Nephron (organoid): ENCODE data around the gene UBE2QL1.
"Not testable (repeated sequence)": the region's sequence is repeated elsewhere in the genome, so short reads cannot be mapped to it uniquely, and the experiment has no call there.

ENCODE experiments used
- H3K27ac Mint-ChIP-seq, 3 experiments: 2 replicates each; pipeline ENCODE4 v1.8.0; 2020; ENCODE audit warnings: mixed read lengths in 3 of 3, mild to moderate bottlenecking in 2 of 3, moderate library complexity in 1 of 3
- H3K27me3 Mint-ChIP-seq: 2 replicates; pipeline ENCODE4 v1.8.0; 2021; ENCODE audit warnings: low read depth, mild to moderate bottlenecking, moderate library complexity, mixed read lengths
- H3K36me3 Mint-ChIP-seq: 2 replicates; pipeline ENCODE4 v1.8.0; 2020; ENCODE audit warnings: low read depth, mixed read lengths
- H3K4me1 Mint-ChIP-seq: 2 replicates; pipeline ENCODE4 v1.8.0; 2020; ENCODE audit warnings: mixed read lengths
- H3K4me3 Mint-ChIP-seq, 3 experiments: 2 replicates each; pipeline ENCODE4 v1.8.0; 2020; ENCODE audit warnings: mild to moderate bottlenecking in 3 of 3, mixed read lengths in 3 of 3, moderate library complexity in 2 of 3
- H3K9me3 Mint-ChIP-seq: 2 replicates; pipeline ENCODE4 v1.8.0; 2020; ENCODE audit warnings: mixed read lengths
- TF ChIP-seq, protein P1 (sequence below), 3 experiments: fragments of 200-600 bp; sonication (generic); IDR thresholded peaks; one replicate each; pipeline ENCODE4 v1.5.0; 2021; ENCODE audit warnings: antibody characterized with exemption in 3 of 3; ENCODE audit not compliant: unreplicated experiment in 3 of 3

Gene UBE2QL1

DNA sequence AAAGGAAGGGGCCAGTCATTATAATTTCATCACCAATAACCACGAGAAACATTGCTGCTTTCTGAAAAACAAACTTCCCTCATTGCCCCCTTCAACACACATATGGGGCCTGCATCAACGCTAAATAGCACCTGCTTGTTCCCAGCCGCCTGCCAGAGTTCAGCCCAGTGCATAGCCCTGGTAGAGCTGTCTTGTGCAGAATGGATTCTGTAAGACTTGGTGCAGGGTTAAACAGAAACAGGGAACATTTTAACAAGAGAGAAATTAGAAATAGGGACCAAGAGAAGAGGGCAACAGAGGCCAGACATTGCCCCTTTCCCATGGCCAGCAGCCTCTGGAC is 56.7 kb downstream of the UBE2QL1 start:
- Mint-ChIP-seq H3K27me3 (peaks cover 14% of the 10 kb centered on the region), H3K4me3 (no peak overlapping the region), H3K4me1 (no peaks in the 10 kb centered on the region), H3K9me3 (peaks cover 4% of the 10 kb centered on the region), H3K27ac (no peak overlapping the region), H3K36me3 (no peaks in the 10 kb centered on the region)
- TF ChIP-seq, protein P1, sequence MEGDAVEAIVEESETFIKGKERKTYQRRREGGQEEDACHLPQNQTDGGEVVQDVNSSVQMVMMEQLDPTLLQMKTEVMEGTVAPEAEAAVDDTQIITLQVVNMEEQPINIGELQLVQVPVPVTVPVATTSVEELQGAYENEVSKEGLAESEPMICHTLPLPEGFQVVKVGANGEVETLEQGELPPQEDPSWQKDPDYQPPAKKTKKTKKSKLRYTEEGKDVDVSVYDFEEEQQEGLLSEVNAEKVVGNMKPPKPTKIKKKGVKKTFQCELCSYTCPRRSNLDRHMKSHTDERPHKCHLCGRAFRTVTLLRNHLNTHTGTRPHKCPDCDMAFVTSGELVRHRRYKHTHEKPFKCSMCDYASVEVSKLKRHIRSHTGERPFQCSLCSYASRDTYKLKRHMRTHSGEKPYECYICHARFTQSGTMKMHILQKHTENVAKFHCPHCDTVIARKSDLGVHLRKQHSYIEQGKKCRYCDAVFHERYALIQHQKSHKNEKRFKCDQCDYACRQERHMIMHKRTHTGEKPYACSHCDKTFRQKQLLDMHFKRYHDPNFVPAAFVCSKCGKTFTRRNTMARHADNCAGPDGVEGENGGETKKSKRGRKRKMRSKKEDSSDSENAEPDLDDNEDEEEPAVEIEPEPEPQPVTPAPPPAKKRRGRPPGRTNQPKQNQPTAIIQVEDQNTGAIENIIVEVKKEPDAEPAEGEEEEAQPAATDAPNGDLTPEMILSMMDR (IDR thresholded peaks at IDR 0.05; ENCODE audit: unreplicated experiment in 3 of 3): no peak

DNA sequence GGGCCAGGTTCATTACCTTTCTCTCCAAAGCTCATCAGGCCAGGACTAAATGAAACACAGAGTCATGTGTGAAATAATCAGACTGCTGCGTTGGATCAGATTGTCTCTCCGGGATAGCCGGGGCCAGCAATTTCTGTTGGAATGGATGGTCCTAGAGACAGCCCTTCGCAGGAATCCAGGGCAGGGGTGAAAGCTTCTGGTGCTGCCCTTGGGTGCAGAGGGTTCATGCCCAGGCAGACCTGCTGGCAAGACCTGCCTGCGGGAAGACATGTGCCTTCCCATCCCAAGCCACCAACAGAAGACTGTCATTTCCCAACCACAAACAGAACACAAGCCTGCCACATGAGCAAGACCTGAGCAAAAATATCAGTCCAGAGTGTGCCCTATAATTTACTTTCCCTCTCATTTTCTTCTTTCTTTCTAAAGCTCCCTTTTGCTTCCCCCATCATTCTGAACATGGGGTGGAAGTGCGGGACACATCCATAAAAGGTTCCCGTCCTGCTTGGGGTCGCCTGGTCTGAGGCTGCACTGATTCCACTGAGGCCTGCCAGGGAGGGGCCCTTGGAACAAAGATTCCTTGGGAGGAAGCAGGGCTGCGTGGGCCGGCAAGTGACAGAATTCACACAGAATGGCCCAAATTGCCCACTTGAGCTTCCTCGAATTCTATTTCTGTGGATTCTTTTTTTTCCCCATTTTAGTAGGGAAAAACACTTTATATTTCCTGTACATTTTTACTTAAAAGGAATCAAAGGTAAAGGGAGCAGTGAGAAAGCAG is 57.3 kb downstream of the UBE2QL1 start:
- Mint-ChIP-seq H3K27me3 (peaks cover 14% of the 10 kb centered on the region), H3K9me3 (peaks cover 4% of the 10 kb centered on the region), H3K36me3 (no peaks in the 10 kb centered on the region), H3K4me3 (no peak overlapping the region), H3K27ac (no peak overlapping the region), H3K4me1 (no peaks in the 10 kb centered on the region)
- TF ChIP-seq, protein P1 (IDR thresholded peaks at IDR 0.05; ENCODE audit: unreplicated experiment in 3 of 3): no peak

DNA sequence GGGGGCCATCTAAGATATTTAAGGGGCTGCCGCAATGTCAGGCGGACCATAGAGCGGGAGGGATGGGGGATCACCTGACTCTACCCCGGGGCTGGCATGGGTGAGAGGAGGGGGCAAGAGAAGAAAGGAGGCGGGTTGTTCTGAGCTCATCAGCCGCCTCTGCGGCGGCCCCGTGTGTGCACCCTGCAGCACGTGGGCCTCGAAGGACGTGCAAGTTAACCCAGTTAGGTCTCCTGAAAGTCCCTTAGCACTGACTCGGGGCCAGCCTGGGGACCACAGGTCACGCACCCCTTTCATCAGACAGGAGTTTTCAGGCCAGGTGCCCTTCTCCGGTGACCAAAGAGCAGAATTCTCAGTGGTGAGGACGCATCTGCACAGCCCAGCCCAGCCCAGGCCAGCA is 58.0 kb downstream of the UBE2QL1 start:
- H3K27me3 Mint-ChIP-seq: peaks cover 8% of the 10 kb centered on the region
- peaks cover 4% of the 10 kb centered on the region for H3K9me3 Mint-ChIP-seq
- TF ChIP-seq, protein P1 (IDR thresholded peaks at IDR 0.05; ENCODE audit: unreplicated experiment in 3 of 3): no peak
- no peak overlapping the region for H3K4me3 Mint-ChIP-seq
- H3K36me3 Mint-ChIP-seq: no peaks in the 10 kb centered on the region
- H3K27ac Mint-ChIP-seq: no peak overlapping the region
- no peaks in the 10 kb centered on the region for H3K4me1 Mint-ChIP-seq

DNA sequence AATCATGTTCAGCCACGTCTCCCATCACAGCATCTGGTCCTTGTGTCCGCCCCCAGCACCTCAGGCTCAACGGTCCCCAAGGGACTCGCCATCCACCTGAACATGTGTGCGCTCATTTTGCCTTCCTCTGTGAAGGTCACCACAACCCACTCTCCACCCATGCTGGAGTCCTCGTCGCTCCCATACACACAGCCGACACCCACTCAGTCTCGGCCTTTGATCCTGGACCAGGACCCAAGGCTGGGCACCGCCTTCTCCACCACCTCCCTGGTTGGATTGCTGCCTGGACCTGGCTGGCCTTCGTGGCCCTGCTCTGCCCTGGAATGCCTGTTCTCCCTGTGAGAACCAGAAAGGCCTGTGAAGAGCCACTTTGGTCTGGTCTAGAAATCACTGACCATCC is 60.3 kb downstream of the UBE2QL1 start:
- Mint-ChIP-seq H3K4me1 (no peaks in the 10 kb centered on the region), H3K9me3 (no peaks in the 10 kb centered on the region), H3K27ac (no peak overlapping the region), H3K4me3 (no peak overlapping the region), H3K27me3 (peaks cover 8% of the 10 kb centered on the region), H3K36me3 (no peaks in the 10 kb centered on the region)
- TF ChIP-seq, protein P1 (IDR thresholded peaks at IDR 0.05; ENCODE audit: unreplicated experiment in 3 of 3): no peak

DNA sequence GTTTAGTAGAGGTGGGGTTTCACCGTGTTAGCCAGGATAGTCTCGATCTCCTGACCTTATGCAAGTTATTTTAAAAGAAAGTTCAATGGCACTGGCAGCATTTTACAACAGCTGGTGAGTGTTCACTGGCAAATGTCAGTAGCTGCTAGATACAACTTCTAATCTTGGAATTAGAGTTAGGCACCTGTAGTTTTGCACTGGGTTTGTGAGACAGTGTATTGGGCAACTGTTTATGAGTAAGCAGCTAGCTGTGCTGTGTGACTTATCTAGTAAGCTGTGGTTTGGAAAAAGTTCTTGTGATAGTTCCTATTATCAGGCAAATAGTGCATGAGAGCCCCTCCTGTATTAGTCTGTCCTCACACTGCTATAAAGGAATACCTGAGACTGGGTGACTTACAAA is 61.5 kb downstream of the UBE2QL1 start:
- H3K4me1 Mint-ChIP-seq: no peaks in the 10 kb centered on the region
- no peaks in the 10 kb centered on the region for H3K36me3 Mint-ChIP-seq
- H3K27ac Mint-ChIP-seq: no peak overlapping the region
- H3K9me3 Mint-ChIP-seq: no peaks in the 10 kb centered on the region
- peaks cover 8% of the 10 kb centered on the region for H3K27me3 Mint-ChIP-seq
- no peak overlapping the region for H3K4me3 Mint-ChIP-seq
- TF ChIP-seq, protein P1 (IDR thresholded peaks at IDR 0.05; ENCODE audit: unreplicated experiment in 3 of 3): no peak

DNA sequence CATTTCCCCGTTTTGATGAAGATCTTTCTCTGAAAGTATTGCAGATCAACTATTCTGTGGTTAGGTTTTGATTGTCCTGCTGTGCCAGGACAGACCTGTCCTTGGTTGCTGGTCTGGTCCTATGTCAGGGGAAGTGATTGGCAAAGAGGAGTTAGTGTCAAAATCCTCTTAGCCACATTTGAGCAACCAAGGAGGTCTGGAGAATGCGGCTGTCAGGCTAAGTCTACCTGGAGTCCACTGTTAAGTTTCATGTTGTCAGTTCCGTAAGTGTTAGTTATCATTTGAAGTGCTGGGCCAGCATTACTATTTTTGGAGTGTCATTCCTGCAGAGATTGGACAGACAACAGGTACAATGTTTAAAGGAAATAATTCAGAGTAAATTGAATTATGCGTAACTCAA is 62.3 kb downstream of the UBE2QL1 start:
- Mint-ChIP-seq H3K4me3 (no peak overlapping the region), H3K27me3 (peaks cover 8% of the 10 kb centered on the region), H3K27ac (no peak overlapping the region), H3K36me3 (no peaks in the 10 kb centered on the region), H3K9me3 (no peaks in the 10 kb centered on the region), H3K4me1 (no peaks in the 10 kb centered on the region)
- TF ChIP-seq, protein P1 (IDR thresholded peaks at IDR 0.05; ENCODE audit: unreplicated experiment in 3 of 3): no peak

DNA sequence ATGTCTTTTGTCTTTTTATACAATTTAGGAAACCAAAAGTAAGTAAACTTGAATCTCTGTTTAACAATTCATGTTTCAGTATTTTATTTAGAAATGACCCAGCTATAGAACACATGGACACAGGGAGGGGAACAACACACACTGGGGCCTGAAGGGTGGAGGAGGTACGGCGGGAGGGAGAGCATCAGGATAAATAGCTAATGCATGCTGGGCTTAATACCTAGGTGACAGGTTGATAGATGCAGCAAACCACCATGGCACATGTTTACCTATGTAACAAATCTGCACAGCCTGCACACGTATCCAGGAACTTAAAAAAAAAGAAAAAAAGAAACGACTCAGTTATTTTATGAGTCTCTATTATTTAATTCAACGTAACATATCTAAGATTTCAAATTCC is 67.2 kb downstream of the UBE2QL1 start:
- not testable (repeated sequence) for H3K27ac Mint-ChIP-seq, H3K4me3 Mint-ChIP-seq, H3K4me1 Mint-ChIP-seq, H3K9me3 Mint-ChIP-seq, H3K36me3 Mint-ChIP-seq
- peaks cover 14% of the 10 kb centered on the region for H3K27me3 Mint-ChIP-seq
